GM12878 (cell line): ENCODE data around the gene POR. TPM values are rescaled to one million over a fixed set of nuclear protein-coding genes. Genes with fewer than 3 reads are reported as not detected.

ENCODE experiments used
- ATAC-seq: fragments of 200-7000 bp; cut with Tn5 transposase; 3 replicates; pipeline ENCODE4 v1.9.1; 2020; ENCODE audit warnings: mild to moderate bottlenecking, moderate library complexity
- BruUV-seq: library from RNA; stranded (reverse); fragments of 400-500 nt; replicated peaks from 2 replicates; lab custom pipeline; 2021; lab: Mats Ljungman, UMichigan
- CTCF ChIA-PET: fragments of 300-600 bp; sonication (Branson Sonifier 250); formaldehyde crosslinking; extraction: SDS; loops from one replicate; lab custom pipeline; 2021; ENCODE audit warnings: inconsistent platforms; lab: Yijun Ruan, JAX
- POLR2A ChIA-PET: fragments of 350-600 bp; formaldehyde crosslinking; extraction: SDS; loops from one replicate; lab custom pipeline; 2021; ENCODE audit warnings: inconsistent platforms; lab: Charles Lee
- RAD21 ChIA-PET: fragments of 300-600 bp; sonication (Branson Sonifier 250); formaldehyde crosslinking; loops from one replicate; lab custom pipeline; 2023; ENCODE audit warnings: antibody characterized with exemption; ENCODE audit not compliant: unreplicated experiment; lab: Charles Lee
- SMC1A ChIA-PET: fragments of 300-600 bp; sonication (Branson Sonifier 250); formaldehyde crosslinking; loops from one replicate; lab custom pipeline; 2023; ENCODE audit not compliant: unreplicated experiment, uncharacterized antibody; lab: Charles Lee
- DNase-seq: peaks from one replicate; pipeline ENCODE4 v3.0.0-alpha.2; 2011; ENCODE audit warnings: low read depth, low spot score
- FAIRE-seq: peaks from 3 replicates; lab custom pipeline; 2011; peaks lifted over from hg19 to GRCh38; lab: Jason Lieb, UNC
- H2AFZ ChIP-seq: 2 replicates; pipeline ENCODE4 v1.6.0; 2011; ENCODE audit warnings: low read depth, low read length, control low read depth; ENCODE audit not compliant: control insufficient read depth
- H3K27ac ChIP-seq: 2 replicates; pipeline ENCODE4 v1.5.1; 2011; ENCODE audit warnings: control low read depth; ENCODE audit not compliant: control insufficient read depth, insufficient read depth
- H3K27me3 ChIP-seq, 2 experiments: replicated peaks in 1 of 2; 2 replicates each; pipeline versions ENCODE4 v1.6.0 to v1.6.1; 2011; ENCODE audit warnings: low read length in 1 of 2; ENCODE audit not compliant: control insufficient read depth in 2 of 2, insufficient read depth in 2 of 2
- H3K36me3 ChIP-seq, 2 experiments: 2 replicates each; pipeline ENCODE4 v1.5.1; 2011; ENCODE audit warnings: low read length in 1 of 2; ENCODE audit not compliant: control insufficient read depth in 2 of 2, insufficient read depth in 2 of 2
- H3K4me1 ChIP-seq: 2 replicates; pipeline ENCODE4 v1.6.1; 2011; ENCODE audit warnings: mild to moderate bottlenecking, low read length, moderate library complexity, mixed read lengths; ENCODE audit not compliant: control insufficient read depth, insufficient read depth
- H3K4me2 ChIP-seq: 2 replicates; pipeline ENCODE4 v1.6.0; 2011; ENCODE audit warnings: control low read depth; ENCODE audit not compliant: control insufficient read depth, insufficient read depth
- H3K4me3 ChIP-seq: fragments of 200-600 bp; sonication (generic); 2 replicates; pipeline ENCODE4 v1.5.1; 2016
- H3K79me2 ChIP-seq: 2 replicates; pipeline ENCODE4 v1.6.0; 2011; ENCODE audit warnings: low read length; ENCODE audit not compliant: control insufficient read depth, insufficient read depth
- H3K9ac ChIP-seq: 2 replicates; pipeline ENCODE4 v1.8.0; 2011; ENCODE audit warnings: low read length, control low read depth, mixed read lengths; ENCODE audit not compliant: control insufficient read depth, insufficient read depth
- H3K9me3 ChIP-seq: replicated peaks from 3 replicates; pipeline ENCODE4 v1.5.1; 2011; ENCODE audit warnings: mild to moderate bottlenecking, low read length; ENCODE audit not compliant: control insufficient read depth, insufficient read depth
- H4K20me1 ChIP-seq: 2 replicates; pipeline ENCODE4 v1.6.0; 2011; ENCODE audit not compliant: control insufficient read depth, insufficient read depth
- CEBPB ChIP-seq, 2 experiments: fragments of 150-350 bp in 1 of 2; IDR thresholded peaks; 2 replicates each; pipeline ENCODE4 v1.6.1; 2012 to 2014; ENCODE audit warnings: low read depth in 2 of 2, low read length in 2 of 2, borderline replicate concordance in 1 of 2, inconsistent platforms in 1 of 2
- EGR1 ChIP-seq, 2 experiments: IDR thresholded peaks; 1 replicate in 1 of 2; 2 replicates in 1 of 2; pipeline ENCODE4 v1.6.1; 2011 to 2012; ENCODE audit warnings: low read depth in 2 of 2, low read length in 2 of 2, borderline replicate concordance in 1 of 2, mild to moderate bottlenecking in 1 of 2, moderate library complexity in 1 of 2
- MEF2B ChIP-seq: fragments of 450-650 bp; IDR thresholded peaks from 2 replicates; pipeline ENCODE4 v1.6.1; 2018; ENCODE audit warnings: mild to moderate bottlenecking, moderate library complexity; ENCODE audit not compliant: partially characterized antibody, poor library complexity, severe bottlenecking
- MTA3 ChIP-seq: IDR thresholded peaks from 2 replicates; pipeline ENCODE4 v1.6.1; 2012; ENCODE audit warnings: low read length, inconsistent platforms, borderline replicate concordance
- MYC ChIP-seq: IDR thresholded peaks from 2 replicates; pipeline ENCODE4 v1.6.1; 2011; ENCODE audit warnings: mild to moderate bottlenecking, low read length, moderate library complexity, inconsistent platforms; ENCODE audit not compliant: insufficient read depth, insufficient replicate concordance, insufficient read length, severe bottlenecking
- SMAD1 ChIP-seq: fragments of 450-650 bp; IDR thresholded peaks from 2 replicates; pipeline ENCODE4 v1.6.1; 2018; ENCODE audit warnings: mild to moderate bottlenecking, low read depth; ENCODE audit not compliant: partially characterized antibody
- SP1 ChIP-seq: IDR thresholded peaks from one replicate; pipeline ENCODE4 v1.6.1; 2011; ENCODE audit warnings: low read depth, low read length
- SREBF2 ChIP-seq: IDR thresholded peaks from 2 replicates; pipeline ENCODE4 v1.6.1; 2012; ENCODE audit warnings: mild to moderate bottlenecking, low read length
- ZNF24 ChIP-seq: fragments of 450-650 bp; IDR thresholded peaks from 2 replicates; pipeline ENCODE4 v1.6.1; 2017; ENCODE audit warnings: antibody characterized with exemption, mild to moderate bottlenecking
- ZNF384 ChIP-seq: IDR thresholded peaks from 2 replicates; pipeline ENCODE4 v1.6.1; 2012; ENCODE audit warnings: low read depth, mild to moderate bottlenecking, low read length, improper control_type of control experiment, borderline replicate concordance
- WGBS: methylation state at CpG from one replicate; pipeline ENCODE4 v1.1.6; 2016; ENCODE audit warnings: low lambda C conversion rate; ENCODE audit not compliant: insufficient replicate concordance, insufficient coverage; ENCODE audit errors: missing lambda C conversion rate; 5-methylcytosine and 5-hydroxymethylcytosine counted together
- in situ Hi-C: fragments of 300-500 bp; cut with MboI; formaldehyde crosslinking; loops from 9 replicates; pipeline ENCODE4 v1.14.3; 2018; ENCODE audit warnings: mixed read lengths
- intact Hi-C: fragments of 100-400 bp; cut with micrococcal nuclease; formaldehyde crosslinking; loops from one replicate; pipeline ENCODE4 v1.14.2; 2022; ENCODE audit not compliant: unreplicated experiment
- polyA plus RNA-seq, 11 experiments: library from polyadenylated mRNA; depleted of rRNA in 4 of 11; unstranded in 6 of 11; stranded (reverse) in 5 of 11; fragments of >200 nt; fragmentation: Nextera tagmentation in 4 of 11; fragmentation: Illumina TruSeq in 1 of 11; extraction: Ambion mirVana in 4 of 11; extraction: Trizol in 1 of 11; gene quantifications; 1 replicate in 1 of 11; 2 replicates in 10 of 11; pipeline versions ENCODE4 v1.2.1 to v1.2.3, GENCODE V29; 2011 to 2016; ENCODE audit warnings: inconsistent platforms in 2 of 11, missing spikeins in 2 of 11, low read depth in 1 of 11
- total RNA-seq, 4 experiments: library from RNA; depleted of rRNA in 3 of 4; stranded (reverse); fragments of >200 nt in 3 of 4; fragmentation: Illumina TruSeq in 1 of 4; extraction: Trizol in 1 of 4; gene quantifications; 2 replicates each; pipeline versions ENCODE4 v1.2.1 to v1.2.3, GENCODE V29; 2013 to 2021
- TF ChIP-seq, protein P1 (sequence below): fragments of 450-650 bp; IDR thresholded peaks from 2 replicates; pipeline ENCODE4 v1.6.1; 2017; ENCODE audit warnings: antibody characterized with exemption, mild to moderate bottlenecking, moderate library complexity
- TF ChIP-seq, protein P2 (sequence below): fragments of 450-650 bp; IDR thresholded peaks from 2 replicates; pipeline ENCODE4 v1.6.1; 2017; ENCODE audit warnings: mild to moderate bottlenecking, low read depth, inconsistent platforms; ENCODE audit not compliant: poor library complexity, severe bottlenecking
- TF ChIP-seq, protein P3 (sequence below): fragments of 450-650 bp; IDR thresholded peaks from 2 replicates; pipeline ENCODE4 v1.6.1; 2016; ENCODE audit warnings: mild to moderate bottlenecking

POR gene
- total and polyA plus RNA-seq, 10 of the 15 experiments (the other 5 are each of a cell fraction or from before 2014, with no cell fraction given): 2.2 to 75.8 (median 35.9) TPM

DNA sequence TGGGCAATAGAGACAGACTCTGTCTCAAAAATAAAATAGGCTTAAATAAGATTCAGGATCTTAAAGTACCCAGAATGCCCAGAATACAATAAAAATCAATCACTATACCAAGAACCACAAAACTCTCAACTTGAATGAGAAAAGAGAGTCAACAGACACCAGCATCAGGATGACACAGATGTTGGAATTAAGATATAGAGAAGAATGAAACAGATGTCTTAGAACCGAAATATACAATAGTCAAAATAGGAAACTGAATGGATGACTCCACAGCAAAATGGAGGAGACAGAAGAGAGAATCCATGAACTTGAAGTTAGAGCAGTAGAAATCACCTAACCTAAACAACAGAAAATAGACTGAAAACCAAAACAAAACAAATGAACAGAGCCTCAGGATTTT is 29.6 kb downstream of the POR start:
- RAD21 ChIA-PET: no interaction called here
- TF ChIP-seq SP1 (no peak), MTA3 (no peak), MEF2B (no peak), MYC (no peak), SMAD1 (no peak), ZNF24 (no peak), SREBF2 (no peak), CEBPB (IDR thresholded peaks at IDR 0.05; ENCODE audit: borderline replicate concordance in 1 of 2, low read depth in 2 of 2, low read length in 2 of 2) (no peak), EGR1 (IDR thresholded peaks at IDR 0.05; ENCODE audit: borderline replicate concordance in 1 of 2, low read depth in 2 of 2, low read length in 2 of 2) (no peak), ZNF384 (no peak)
- TF ChIP-seq, protein P1, sequence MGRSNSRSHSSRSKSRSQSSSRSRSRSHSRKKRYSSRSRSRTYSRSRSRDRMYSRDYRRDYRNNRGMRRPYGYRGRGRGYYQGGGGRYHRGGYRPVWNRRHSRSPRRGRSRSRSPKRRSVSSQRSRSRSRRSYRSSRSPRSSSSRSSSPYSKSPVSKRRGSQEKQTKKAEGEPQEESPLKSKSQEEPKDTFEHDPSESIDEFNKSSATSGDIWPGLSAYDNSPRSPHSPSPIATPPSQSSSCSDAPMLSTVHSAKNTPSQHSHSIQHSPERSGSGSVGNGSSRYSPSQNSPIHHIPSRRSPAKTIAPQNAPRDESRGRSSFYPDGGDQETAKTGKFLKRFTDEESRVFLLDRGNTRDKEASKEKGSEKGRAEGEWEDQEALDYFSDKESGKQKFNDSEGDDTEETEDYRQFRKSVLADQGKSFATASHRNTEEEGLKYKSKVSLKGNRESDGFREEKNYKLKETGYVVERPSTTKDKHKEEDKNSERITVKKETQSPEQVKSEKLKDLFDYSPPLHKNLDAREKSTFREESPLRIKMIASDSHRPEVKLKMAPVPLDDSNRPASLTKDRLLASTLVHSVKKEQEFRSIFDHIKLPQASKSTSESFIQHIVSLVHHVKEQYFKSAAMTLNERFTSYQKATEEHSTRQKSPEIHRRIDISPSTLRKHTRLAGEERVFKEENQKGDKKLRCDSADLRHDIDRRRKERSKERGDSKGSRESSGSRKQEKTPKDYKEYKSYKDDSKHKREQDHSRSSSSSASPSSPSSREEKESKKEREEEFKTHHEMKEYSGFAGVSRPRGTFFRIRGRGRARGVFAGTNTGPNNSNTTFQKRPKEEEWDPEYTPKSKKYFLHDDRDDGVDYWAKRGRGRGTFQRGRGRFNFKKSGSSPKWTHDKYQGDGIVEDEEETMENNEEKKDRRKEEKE: no peak
- TF ChIP-seq, protein P2, sequence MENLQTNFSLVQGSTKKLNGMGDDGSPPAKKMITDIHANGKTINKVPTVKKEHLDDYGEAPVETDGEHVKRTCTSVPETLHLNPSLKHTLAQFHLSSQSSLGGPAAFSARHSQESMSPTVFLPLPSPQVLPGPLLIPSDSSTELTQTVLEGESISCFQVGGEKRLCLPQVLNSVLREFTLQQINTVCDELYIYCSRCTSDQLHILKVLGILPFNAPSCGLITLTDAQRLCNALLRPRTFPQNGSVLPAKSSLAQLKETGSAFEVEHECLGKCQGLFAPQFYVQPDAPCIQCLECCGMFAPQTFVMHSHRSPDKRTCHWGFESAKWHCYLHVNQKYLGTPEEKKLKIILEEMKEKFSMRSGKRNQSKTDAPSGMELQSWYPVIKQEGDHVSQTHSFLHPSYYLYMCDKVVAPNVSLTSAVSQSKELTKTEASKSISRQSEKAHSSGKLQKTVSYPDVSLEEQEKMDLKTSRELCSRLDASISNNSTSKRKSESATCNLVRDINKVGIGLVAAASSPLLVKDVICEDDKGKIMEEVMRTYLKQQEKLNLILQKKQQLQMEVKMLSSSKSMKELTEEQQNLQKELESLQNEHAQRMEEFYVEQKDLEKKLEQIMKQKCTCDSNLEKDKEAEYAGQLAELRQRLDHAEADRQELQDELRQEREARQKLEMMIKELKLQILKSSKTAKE: no peak
- TF ChIP-seq, protein P3, sequence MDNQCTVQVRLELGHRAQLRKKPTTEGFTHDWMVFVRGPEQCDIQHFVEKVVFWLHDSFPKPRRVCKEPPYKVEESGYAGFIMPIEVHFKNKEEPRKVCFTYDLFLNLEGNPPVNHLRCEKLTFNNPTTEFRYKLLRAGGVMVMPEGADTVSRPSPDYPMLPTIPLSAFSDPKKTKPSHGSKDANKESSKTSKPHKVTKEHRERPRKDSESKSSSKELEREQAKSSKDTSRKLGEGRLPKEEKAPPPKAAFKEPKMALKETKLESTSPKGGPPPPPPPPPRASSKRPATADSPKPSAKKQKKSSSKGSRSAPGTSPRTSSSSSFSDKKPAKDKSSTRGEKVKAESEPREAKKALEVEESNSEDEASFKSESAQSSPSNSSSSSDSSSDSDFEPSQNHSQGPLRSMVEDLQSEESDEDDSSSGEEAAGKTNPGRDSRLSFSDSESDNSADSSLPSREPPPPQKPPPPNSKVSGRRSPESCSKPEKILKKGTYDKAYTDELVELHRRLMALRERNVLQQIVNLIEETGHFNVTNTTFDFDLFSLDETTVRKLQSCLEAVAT: no peak
- Histone ChIP-seq H3K79me2 (no peaks in the 10 kb centered on the region), H3K4me2 (no peak overlapping the region), H3K9ac (no peak overlapping the region), H3K4me1 (no peaks in the 10 kb centered on the region), H3K4me3 (no peak overlapping the region), H4K20me1 (no peaks in the 10 kb centered on the region), H3K27me3 (no peaks in the 10 kb centered on the region), H2AFZ (no peak overlapping the region), H3K27ac (no peak overlapping the region), H3K9me3 (no peaks in the 10 kb centered on the region), H3K36me3 (peaks cover 0 to 4% of the 10 kb centered on the region in 2 experiments; a peak in 1 of 4 replicates)
- intact Hi-C loops: no loop called here
- POLR2A ChIA-PET: no interaction called here
- SMC1A ChIA-PET: interaction anchor here (2.3 kb wide), 1 partner anchor 16 kb away, joined by 5 read pairs; no protein-coding TSS in a partner anchor
- CTCF ChIA-PET: no interaction called here
- in situ Hi-C loops: no loop called here
- no TSS peak for BruUV-seq
- no peak for DNase-seq
- no peak for ATAC-seq
- WGBS: 91% methylated on average over 1 of the region's 1 CpG
- FAIRE-seq: no peak
